Prostate gland (tissue), 2 donors: Measurements from ENCODE around the gene AUTS2. TPM values are rescaled to one million over a fixed set of nuclear protein-coding genes. Genes with fewer than 3 reads are reported as not detected.

Experiments used
- DNase-seq: peaks from one replicate; pipeline ENCODE4 v3.0.0-alpha.2; 2019; ENCODE audit warnings: low spot score
- H3K27ac ChIP-seq, 2 donors: fragments of 200-600 bp; sonication (generic); 2 replicates each; pipeline ENCODE4 v1.5.1; 2017 to 2019
- H3K27me3 ChIP-seq: fragments of 200-600 bp; sonication (generic); replicated peaks from 2 replicates; pipeline ENCODE4 v1.5.1; 2019; ENCODE audit not compliant: insufficient read depth
- H3K36me3 ChIP-seq, 2 donors: fragments of 200-600 bp; sonication (generic); 1 replicate in 1 of 2; 2 replicates in 1 of 2; pipeline versions ENCODE4 v1.5.1 to v1.8.1; 2017 to 2019
- H3K4me1 ChIP-seq: fragments of 200-600 bp; sonication (generic); replicated peaks from 2 replicates; pipeline ENCODE4 v1.5.1; 2019
- H3K4me3 ChIP-seq, 2 donors: fragments of 200-600 bp; sonication (generic); 2 replicates each; pipeline ENCODE4 v1.5.1; 2017 to 2019
- H3K9me3 ChIP-seq: fragments of 200-600 bp; sonication (generic); 2 replicates; pipeline ENCODE4 v1.5.1; 2017
- POLR2A ChIP-seq: fragments of 450-650 bp; IDR thresholded peaks from one replicate; pipeline ENCODE4 v1.6.1; 2016; ENCODE audit warnings: antibody characterized with exemption, mild to moderate bottlenecking
- POLR2AphosphoS5 ChIP-seq: sonication (generic); formaldehyde crosslinking; IDR thresholded peaks from one replicate; pipeline ENCODE4 v1.6.1; 2017; ENCODE audit warnings: antibody characterized with exemption
- WGBS: methylation state at CpG from one replicate; pipeline ENCODE4 v1.1.5; 2018; 5-methylcytosine and 5-hydroxymethylcytosine counted together
- intact Hi-C: fragments of 100-400 bp; cut with DNase I; formaldehyde crosslinking; loops from one replicate; pipeline ENCODE4 v1.14.2; 2022
- total RNA-seq, 2 donors: library from RNA; depleted of rRNA; stranded (reverse); fragments of >200 nt; gene quantifications; one replicate each; pipeline ENCODE4 v1.1.0, GENCODE V29; 2016
- TF ChIP-seq, protein P1 (sequence below), 4 experiments: fragments of 200-600 bp in 2 of 4; fragments of 450-650 bp in 2 of 4; sonication (generic) in 2 of 4; IDR thresholded peaks; 1 replicate in 3 of 4; 2 replicates in 1 of 4; pipeline ENCODE4 v1.5.1; 2016 to 2019; ENCODE audit warnings: antibody characterized with exemption in 4 of 4, mild to moderate bottlenecking in 2 of 4, moderate library complexity in 2 of 4

The AUTS2 gene
- total RNA-seq, 2 donors from 2014 or later, result 25.0 to 55.2 TPM

DNA sequence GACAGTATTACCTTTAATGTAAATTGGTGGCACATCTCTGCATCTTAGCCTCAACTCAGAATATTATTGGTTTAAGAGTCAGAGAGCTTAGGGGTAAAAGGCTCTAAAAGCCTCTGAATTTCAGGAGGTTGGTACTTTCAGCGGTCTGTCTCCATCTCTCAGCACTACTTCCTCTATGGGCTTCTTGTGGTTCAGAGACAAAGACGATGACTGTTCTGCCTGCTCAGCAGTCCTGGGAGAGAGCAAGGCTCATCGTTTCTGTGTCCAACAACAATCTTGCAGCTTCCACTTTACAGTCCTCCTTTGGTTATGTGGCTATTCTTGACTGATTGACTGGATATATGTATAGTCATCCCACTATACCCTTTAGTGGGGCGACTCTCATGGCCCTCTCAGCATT lies 394.7 kb downstream of the AUTS2 start:
- Histone ChIP-seq H3K9me3 (no peaks in the 10 kb centered on the region), H3K4me1 (no peaks in the 10 kb centered on the region), H3K27me3 (no peaks in the 10 kb centered on the region), H3K27ac (no peak overlapping the region), H3K4me3 (no peak overlapping the region), H3K36me3 (no peaks in the 10 kb centered on the region)
- DNase-seq, result no peak
- intact Hi-C loops, result no loop called here
- 93% methylated on average over 4 of the region's 4 CpGs for WGBS
- no peak for TF ChIP-seq POLR2AphosphoS5
- TF ChIP-seq, protein P1, sequence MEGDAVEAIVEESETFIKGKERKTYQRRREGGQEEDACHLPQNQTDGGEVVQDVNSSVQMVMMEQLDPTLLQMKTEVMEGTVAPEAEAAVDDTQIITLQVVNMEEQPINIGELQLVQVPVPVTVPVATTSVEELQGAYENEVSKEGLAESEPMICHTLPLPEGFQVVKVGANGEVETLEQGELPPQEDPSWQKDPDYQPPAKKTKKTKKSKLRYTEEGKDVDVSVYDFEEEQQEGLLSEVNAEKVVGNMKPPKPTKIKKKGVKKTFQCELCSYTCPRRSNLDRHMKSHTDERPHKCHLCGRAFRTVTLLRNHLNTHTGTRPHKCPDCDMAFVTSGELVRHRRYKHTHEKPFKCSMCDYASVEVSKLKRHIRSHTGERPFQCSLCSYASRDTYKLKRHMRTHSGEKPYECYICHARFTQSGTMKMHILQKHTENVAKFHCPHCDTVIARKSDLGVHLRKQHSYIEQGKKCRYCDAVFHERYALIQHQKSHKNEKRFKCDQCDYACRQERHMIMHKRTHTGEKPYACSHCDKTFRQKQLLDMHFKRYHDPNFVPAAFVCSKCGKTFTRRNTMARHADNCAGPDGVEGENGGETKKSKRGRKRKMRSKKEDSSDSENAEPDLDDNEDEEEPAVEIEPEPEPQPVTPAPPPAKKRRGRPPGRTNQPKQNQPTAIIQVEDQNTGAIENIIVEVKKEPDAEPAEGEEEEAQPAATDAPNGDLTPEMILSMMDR (IDR thresholded peaks at IDR 0.05), result no peak
- no peak for TF ChIP-seq POLR2A

DNA sequence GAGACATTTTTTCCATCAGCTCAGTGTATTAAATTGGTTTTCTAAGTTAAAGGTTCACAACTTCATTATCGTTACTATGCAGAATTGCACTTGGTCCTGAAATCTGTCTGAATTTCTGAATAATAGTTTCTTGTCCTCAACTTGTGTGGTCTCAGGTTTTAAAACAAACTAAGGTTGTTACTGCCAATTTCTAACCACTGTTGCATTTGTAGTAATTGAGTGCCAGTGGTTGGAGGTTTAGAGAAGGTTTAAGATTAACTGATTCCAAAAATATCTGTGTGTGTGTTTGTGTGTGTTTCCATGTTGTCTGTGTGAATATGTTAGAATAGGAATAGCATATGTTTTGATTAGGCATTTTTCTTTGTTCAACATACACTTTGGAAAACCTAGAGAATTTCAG lies 395.9 kb downstream of the AUTS2 start:
- 75% methylated on average over 1 of the region's 1 CpG for WGBS

DNA sequence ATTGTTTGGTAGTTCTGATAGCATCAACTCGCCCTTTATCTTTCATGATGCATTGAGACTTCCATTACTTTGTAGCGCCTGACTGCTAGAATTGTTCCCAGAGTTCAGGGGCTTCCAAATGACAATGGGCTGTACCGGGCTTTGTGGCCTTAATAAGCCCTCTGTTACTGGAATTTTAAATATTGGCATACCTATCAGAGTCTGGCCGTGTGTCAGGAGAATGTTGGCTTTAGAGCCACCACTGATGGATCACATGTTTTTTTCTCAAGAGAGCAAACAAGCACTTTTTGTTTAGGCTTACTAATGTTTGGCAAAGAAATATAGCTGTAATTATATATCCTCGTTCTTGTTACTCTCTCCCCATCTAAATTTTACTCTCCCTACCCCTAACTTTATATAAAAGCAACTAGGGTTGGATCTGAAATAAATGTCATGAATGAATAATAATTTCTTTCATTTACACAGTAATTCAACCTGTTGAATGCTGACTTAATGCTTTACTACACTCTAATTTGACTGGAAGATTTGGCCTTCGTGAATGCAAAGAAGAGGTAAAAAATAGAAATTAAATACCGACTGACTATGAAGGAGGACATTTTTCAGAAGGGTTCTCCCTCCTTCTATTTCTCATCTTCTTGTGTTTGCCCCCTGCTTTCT lies 396.7 kb downstream of the AUTS2 start:
- peak; percentile 29 for DNase-seq
- WGBS, result 42% methylated on average over 7 of the region's 7 CpGs
- H3K4me3 ChIP-seq, result no peak overlapping the region

More for the DNA sequence above, 395.9 kb downstream of the AUTS2 start:
- Histone ChIP-seq H3K27ac (no peak overlapping the region), H3K27me3 (no peaks in the 10 kb centered on the region), H3K4me1 (no peaks in the 10 kb centered on the region), H3K36me3 (no peaks in the 10 kb centered on the region), H3K4me3 (no peak overlapping the region), H3K9me3 (no peaks in the 10 kb centered on the region)
- TF ChIP-seq, protein P1 (IDR thresholded peaks at IDR 0.05), result no peak
- TF ChIP-seq POLR2AphosphoS5 (no peak), POLR2A (no peak)
- intact Hi-C loops, result no loop called here
- DNase-seq, result no peak

DNA sequence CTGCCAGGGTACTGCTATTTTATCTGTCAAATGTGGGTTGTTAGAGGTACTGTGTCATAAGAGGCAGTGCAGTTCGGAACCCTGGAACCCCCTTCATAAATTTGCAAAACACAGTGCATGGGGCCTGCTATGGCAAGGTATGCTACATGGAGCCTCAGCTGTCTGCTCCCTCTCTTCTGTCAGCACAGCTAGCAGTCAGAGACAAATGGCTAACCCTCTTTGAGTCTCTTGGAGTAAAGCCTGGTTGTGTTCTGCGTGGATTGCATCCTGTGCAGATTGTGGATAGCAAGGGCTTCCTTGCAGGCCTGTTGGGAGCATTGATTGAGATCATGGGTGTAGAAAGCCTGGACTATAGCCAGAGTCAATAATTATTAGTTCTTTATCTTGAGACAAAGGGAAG lies 397.8 kb downstream of the AUTS2 start:
- TF ChIP-seq POLR2A (no peak), POLR2AphosphoS5 (no peak)
- TF ChIP-seq, protein P1 (IDR thresholded peaks at IDR 0.05), result no peak
- H3K4me1 ChIP-seq, result no peaks in the 10 kb centered on the region
- no peak overlapping the region for H3K4me3 ChIP-seq
- no peaks in the 10 kb centered on the region for H3K27me3 ChIP-seq
- no peak for DNase-seq
- no peaks in the 10 kb centered on the region for H3K36me3 ChIP-seq
- no peaks in the 10 kb centered on the region for H3K9me3 ChIP-seq
- no peak overlapping the region for H3K27ac ChIP-seq
- WGBS, result 76% methylated on average over 2 of the region's 2 CpGs
- intact Hi-C loops, result no loop called here

More for the DNA sequence above, 396.7 kb downstream of the AUTS2 start:
- Histone ChIP-seq H3K4me1 (no peaks in the 10 kb centered on the region), H3K27ac (no peak overlapping the region), H3K36me3 (no peaks in the 10 kb centered on the region), H3K27me3 (no peaks in the 10 kb centered on the region), H3K9me3 (no peaks in the 10 kb centered on the region)
- intact Hi-C loops, result no loop called here
- peak; percentile 35 for TF ChIP-seq POLR2AphosphoS5
- TF ChIP-seq, protein P1 (IDR thresholded peaks at IDR 0.05), result no peak
- TF ChIP-seq POLR2A, result no peak

DNA sequence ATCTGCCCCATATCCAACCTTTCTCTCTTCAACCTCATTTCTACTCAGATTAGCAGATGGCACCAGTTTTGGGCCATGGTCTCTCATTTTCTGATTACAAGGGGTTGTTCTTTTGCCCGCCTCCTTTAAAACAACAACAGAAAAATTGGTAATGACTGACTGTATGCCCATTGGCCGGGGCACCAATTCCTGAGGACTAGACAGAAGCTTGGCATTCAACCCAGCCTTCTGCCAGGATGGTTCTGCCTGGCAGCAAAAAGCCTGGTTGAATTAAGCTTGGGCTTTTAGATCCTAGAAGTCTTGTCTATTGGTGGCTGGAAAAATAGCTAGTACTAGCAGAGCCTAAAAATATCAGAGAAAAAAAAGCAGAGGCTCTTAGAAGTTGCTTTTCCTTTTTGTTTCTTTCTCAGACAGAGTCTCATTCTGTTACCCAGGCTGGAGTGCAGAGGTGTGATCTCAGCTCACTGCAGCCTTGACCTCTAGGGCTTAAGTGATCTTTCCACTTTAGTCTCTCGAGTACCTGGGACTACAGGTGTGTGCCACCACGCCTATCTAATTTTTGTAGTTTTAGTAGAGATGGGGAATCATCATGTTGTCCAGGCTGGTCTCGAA lies 402.6 kb downstream of the AUTS2 start:
- H3K4me1 ChIP-seq, result no peaks in the 10 kb centered on the region
- intact Hi-C loops, result no loop called here
- H3K27ac ChIP-seq, result no peak overlapping the region
- no peaks in the 10 kb centered on the region for H3K27me3 ChIP-seq
- H3K4me3 ChIP-seq, result no peak overlapping the region
- TF ChIP-seq, protein P1 (IDR thresholded peaks at IDR 0.05), result no peak
- no peak for TF ChIP-seq POLR2A
- no peak for TF ChIP-seq POLR2AphosphoS5
- no peaks in the 10 kb centered on the region for H3K36me3 ChIP-seq
- no peaks in the 10 kb centered on the region for H3K9me3 ChIP-seq
- no peak for DNase-seq
- 88% methylated on average over 5 of the region's 5 CpGs for WGBS
